Loucy (cell line): ENCODE measurements around the gene UGT2A1.

Experiments
- H2AFZ ChIP-seq: fragments of 200-600 bp; sonication (generic); 2 replicates; pipeline ENCODE4 v1.6.0; 2016; ENCODE audit warnings: antibody characterized with exemption, mild to moderate bottlenecking, low read length, moderate library complexity
- H3F3A ChIP-seq: fragments of 200-600 bp; 2 replicates; pipeline ENCODE4 v1.6.0; 2016; ENCODE audit warnings: antibody characterized with exemption, low read depth, mild to moderate bottlenecking
- H3K27me3 ChIP-seq: fragments of 200-600 bp; sonication (generic); 2 replicates; pipeline ENCODE4 v1.6.1; 2014; ENCODE audit warnings: low read length, mild to moderate bottlenecking; ENCODE audit not compliant: insufficient read depth, poor library complexity, severe bottlenecking
- H3K36me3 ChIP-seq: fragments of 200-600 bp; sonication (generic); 2 replicates; pipeline ENCODE4 v1.6.1; 2016; ENCODE audit warnings: low read length; ENCODE audit not compliant: insufficient read depth
- H3K4me1 ChIP-seq: fragments of 200-600 bp; sonication (generic); 2 replicates; pipeline ENCODE4 v1.5.1; 2014; ENCODE audit warnings: low read length, mild to moderate bottlenecking; ENCODE audit not compliant: insufficient read depth, poor library complexity, severe bottlenecking
- H3K4me2 ChIP-seq: fragments of 200-600 bp; sonication (generic); 2 replicates; pipeline ENCODE4 v1.6.0; 2014; ENCODE audit warnings: antibody characterized with exemption, low read length, low read depth, mild to moderate bottlenecking; ENCODE audit not compliant: poor library complexity, severe bottlenecking
- H3K4me3 ChIP-seq: fragments of 200-600 bp; sonication (generic); 2 replicates; pipeline ENCODE4 v1.5.1; 2014; ENCODE audit warnings: low read length, mild to moderate bottlenecking, mixed read lengths; ENCODE audit not compliant: poor library complexity, severe bottlenecking
- H3K79me2 ChIP-seq: fragments of 200-600 bp; sonication (generic); 2 replicates; pipeline ENCODE4 v1.6.1; 2014; ENCODE audit warnings: low read length; ENCODE audit not compliant: insufficient read depth
- H3K9ac ChIP-seq: fragments of 200-600 bp; sonication (generic); 2 replicates; pipeline ENCODE4 v1.6.0; 2014; ENCODE audit warnings: mild to moderate bottlenecking, low read depth, low read length, moderate library complexity; ENCODE audit not compliant: poor library complexity, severe bottlenecking
- H3K9me2 ChIP-seq: fragments of 200-600 bp; sonication (generic); replicated peaks from 2 replicates; pipeline ENCODE4 v1.6.1; 2016; ENCODE audit warnings: low read depth, low read length, mixed read lengths
- H3K9me3 ChIP-seq: fragments of 200-600 bp; sonication (generic); 2 replicates; pipeline ENCODE4 v1.6.1; 2014; ENCODE audit warnings: mild to moderate bottlenecking, antibody characterized with exemption, low read length, low read depth; ENCODE audit not compliant: insufficient read depth
- H4K20me1 ChIP-seq: fragments of 200-600 bp; sonication (generic); 2 replicates; pipeline ENCODE4 v1.6.0; 2014; ENCODE audit warnings: antibody characterized with exemption, low read length, mild to moderate bottlenecking; ENCODE audit not compliant: insufficient read depth, poor library complexity, severe bottlenecking
- EZH2phosphoT487 ChIP-seq: fragments of 200-600 bp; IDR thresholded peaks from 2 replicates; pipeline ENCODE4 v1.6.1; 2018; ENCODE audit warnings: antibody characterized with exemption, mild to moderate bottlenecking, moderate library complexity, borderline replicate concordance
- TF ChIP-seq, protein P1 (sequence below): fragments of 200-600 bp; sonication (generic); conservative IDR thresholded peaks from 2 replicates; pipeline ENCODE4 v1.5.1; 2014; ENCODE audit warnings: mild to moderate bottlenecking, antibody characterized with exemption, low read length

Gene UGT2A1

DNA sequence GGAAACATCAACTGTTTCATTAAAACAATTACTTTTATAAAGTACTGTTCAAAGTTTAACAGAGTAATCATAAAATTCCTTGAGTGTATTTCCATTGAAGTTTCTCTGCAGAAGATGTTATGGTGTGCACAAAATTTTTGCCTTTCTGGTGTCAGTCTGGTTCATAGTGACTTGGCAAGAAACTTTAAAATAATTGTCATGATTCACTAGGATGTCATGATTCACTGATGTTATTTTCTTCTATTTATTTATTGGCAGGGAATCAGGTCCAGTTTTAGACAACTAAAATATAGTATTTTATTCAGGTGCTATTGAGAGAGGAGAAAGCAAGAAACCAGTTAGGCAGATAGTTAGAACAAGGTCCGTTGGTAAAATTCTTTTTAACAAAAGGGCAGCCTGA is 3.8 kb downstream of the UGT2A1 start:
- H3K4me2 ChIP-seq = no peak overlapping the region
- H3K36me3 ChIP-seq = no peaks in the 10 kb centered on the region
- no peaks in the 10 kb centered on the region for H3K9me2 ChIP-seq
- no peak overlapping the region for H3K9ac ChIP-seq
- no peaks in the 10 kb centered on the region for H3F3A ChIP-seq
- no peak for TF ChIP-seq EZH2phosphoT487
- TF ChIP-seq, protein P1, sequence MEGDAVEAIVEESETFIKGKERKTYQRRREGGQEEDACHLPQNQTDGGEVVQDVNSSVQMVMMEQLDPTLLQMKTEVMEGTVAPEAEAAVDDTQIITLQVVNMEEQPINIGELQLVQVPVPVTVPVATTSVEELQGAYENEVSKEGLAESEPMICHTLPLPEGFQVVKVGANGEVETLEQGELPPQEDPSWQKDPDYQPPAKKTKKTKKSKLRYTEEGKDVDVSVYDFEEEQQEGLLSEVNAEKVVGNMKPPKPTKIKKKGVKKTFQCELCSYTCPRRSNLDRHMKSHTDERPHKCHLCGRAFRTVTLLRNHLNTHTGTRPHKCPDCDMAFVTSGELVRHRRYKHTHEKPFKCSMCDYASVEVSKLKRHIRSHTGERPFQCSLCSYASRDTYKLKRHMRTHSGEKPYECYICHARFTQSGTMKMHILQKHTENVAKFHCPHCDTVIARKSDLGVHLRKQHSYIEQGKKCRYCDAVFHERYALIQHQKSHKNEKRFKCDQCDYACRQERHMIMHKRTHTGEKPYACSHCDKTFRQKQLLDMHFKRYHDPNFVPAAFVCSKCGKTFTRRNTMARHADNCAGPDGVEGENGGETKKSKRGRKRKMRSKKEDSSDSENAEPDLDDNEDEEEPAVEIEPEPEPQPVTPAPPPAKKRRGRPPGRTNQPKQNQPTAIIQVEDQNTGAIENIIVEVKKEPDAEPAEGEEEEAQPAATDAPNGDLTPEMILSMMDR = no peak
- no peaks in the 10 kb centered on the region for H3K4me1 ChIP-seq
- no peaks in the 10 kb centered on the region for H3K9me3 ChIP-seq
- H3K27me3 ChIP-seq = no peaks in the 10 kb centered on the region
- no peak overlapping the region for H3K4me3 ChIP-seq
- H4K20me1 ChIP-seq = no peaks in the 10 kb centered on the region
- H2AFZ ChIP-seq = no peak overlapping the region
- no peaks in the 10 kb centered on the region for H3K79me2 ChIP-seq

DNA sequence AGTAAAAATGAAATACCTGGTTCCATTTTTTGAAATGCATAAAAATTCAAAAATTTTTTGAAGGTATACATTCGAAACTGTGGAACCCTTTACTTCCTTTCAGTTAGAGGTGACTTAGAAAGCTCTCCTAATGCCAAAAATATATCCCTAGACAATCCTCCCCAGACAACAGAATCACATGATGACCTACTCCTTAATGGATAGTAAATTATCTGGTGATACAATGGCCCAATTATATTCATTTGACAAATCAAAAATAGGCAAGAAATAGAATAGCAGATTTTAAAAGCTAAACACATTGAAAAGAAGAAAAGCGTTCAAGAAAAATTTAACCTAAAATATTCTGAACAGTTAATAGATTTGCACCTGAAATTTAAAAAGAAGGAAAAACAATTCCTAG is 10.1 kb downstream of the UGT2A1 start:
- Histone ChIP-seq H3K4me2 (no peak overlapping the region), H3K9me2 (no peaks in the 10 kb centered on the region), H3K79me2 (no peaks in the 10 kb centered on the region), H3K9me3 (no peaks in the 10 kb centered on the region), H3K4me1 (no peaks in the 10 kb centered on the region), H3K4me3 (no peak overlapping the region), H3K9ac (no peak overlapping the region), H3K27me3 (no peaks in the 10 kb centered on the region), H2AFZ (no peak overlapping the region), H3K36me3 (no peaks in the 10 kb centered on the region), H3F3A (no peaks in the 10 kb centered on the region), H4K20me1 (no peaks in the 10 kb centered on the region)
- TF ChIP-seq EZH2phosphoT487 = no peak
- TF ChIP-seq, protein P1 = no peak

DNA sequence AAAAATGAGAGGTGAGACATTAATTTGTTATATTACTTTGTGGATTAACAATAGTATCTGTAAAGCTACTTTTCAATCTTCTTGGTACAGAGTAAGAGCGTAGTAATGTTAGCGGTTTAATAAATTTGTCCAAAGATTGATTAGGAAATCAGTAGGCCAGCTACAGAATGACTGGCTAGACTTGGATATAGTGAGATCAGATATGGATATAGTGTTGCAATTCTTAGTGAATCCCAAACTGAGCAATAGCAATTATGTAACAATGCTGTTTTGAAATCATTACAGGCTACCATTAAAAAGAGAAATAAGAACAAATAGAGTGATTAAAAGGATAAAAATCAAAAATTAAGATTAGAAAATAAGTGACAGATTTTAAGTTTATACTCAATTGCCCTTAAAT is 12.8 kb downstream of the UGT2A1 start:
- Histone ChIP-seq H3K9me2 (no peaks in the 10 kb centered on the region), H3K9ac (no peak overlapping the region), H3K4me2 (no peak overlapping the region), H4K20me1 (no peaks in the 10 kb centered on the region), H3K27me3 (no peaks in the 10 kb centered on the region), H3K4me1 (no peaks in the 10 kb centered on the region), H3K36me3 (no peaks in the 10 kb centered on the region), H3F3A (no peaks in the 10 kb centered on the region), H2AFZ (no peak overlapping the region), H3K4me3 (no peak overlapping the region), H3K9me3 (no peaks in the 10 kb centered on the region), H3K79me2 (no peaks in the 10 kb centered on the region)
- TF ChIP-seq EZH2phosphoT487 = no peak
- TF ChIP-seq, protein P1 = no peak
